ENCODE results near the gene PIPOX.

DNA sequence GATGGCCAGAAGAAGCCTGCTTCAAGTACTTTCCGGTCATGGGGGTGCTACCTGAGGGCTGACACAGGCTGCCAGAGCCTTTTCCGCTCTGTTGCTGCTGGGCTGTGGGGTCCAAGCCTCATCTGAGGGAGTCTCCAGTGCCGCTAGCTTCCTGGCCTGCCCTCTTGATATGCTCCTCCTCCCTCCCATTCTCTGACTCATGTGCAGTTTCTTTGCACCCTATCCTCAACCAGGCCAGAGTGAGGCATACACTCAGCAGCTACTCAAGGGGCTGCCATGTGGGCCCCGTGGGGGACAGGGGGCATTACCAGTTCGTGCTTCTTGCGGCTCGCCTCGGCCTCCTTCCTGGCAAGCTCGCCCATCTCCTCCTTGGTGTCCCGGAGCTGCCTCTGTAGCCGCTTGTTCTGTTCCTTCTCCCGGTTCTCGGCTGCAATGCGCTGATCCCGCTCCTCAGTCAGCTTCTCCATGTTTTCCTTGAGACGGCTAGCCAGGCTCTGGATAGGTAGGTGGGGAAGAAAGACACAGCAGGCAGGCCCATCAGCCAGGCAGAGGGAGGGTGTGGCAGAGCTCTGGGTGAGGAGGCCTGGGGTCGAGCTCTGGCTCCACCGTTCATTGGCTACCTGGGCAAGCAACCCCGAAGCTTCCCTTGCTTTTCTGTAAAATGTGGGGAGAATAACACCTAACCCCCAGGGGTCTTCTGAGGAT lies 43.8 kb downstream of the PIPOX start:
- no peak for TF ChIP-seq POLR2A (IDR thresholded peaks at IDR 0.05)
- TF ChIP-seq, protein P1, sequence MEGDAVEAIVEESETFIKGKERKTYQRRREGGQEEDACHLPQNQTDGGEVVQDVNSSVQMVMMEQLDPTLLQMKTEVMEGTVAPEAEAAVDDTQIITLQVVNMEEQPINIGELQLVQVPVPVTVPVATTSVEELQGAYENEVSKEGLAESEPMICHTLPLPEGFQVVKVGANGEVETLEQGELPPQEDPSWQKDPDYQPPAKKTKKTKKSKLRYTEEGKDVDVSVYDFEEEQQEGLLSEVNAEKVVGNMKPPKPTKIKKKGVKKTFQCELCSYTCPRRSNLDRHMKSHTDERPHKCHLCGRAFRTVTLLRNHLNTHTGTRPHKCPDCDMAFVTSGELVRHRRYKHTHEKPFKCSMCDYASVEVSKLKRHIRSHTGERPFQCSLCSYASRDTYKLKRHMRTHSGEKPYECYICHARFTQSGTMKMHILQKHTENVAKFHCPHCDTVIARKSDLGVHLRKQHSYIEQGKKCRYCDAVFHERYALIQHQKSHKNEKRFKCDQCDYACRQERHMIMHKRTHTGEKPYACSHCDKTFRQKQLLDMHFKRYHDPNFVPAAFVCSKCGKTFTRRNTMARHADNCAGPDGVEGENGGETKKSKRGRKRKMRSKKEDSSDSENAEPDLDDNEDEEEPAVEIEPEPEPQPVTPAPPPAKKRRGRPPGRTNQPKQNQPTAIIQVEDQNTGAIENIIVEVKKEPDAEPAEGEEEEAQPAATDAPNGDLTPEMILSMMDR (IDR thresholded peaks at IDR 0.05) = no peak
